Stimulated activated CD4-positive, alpha-beta T cell treated with anti-CD3 and anti-CD28 coated beads, Interleukin-15, amount 100 ng/mL, for 48 hours (primary cell): ENCODE data around the gene KIRREL3.
"Not testable (repeated sequence)": the region's sequence is repeated elsewhere in the genome, so short reads cannot be mapped to it uniquely, and the experiment has no call there.

ENCODE experiments used
- DNase-seq, 2 donors: peaks; one replicate each; pipeline ENCODE4 v3.0.0-alpha.2; 2020; ENCODE audit warnings: low read depth in 2 of 2

The KIRREL3 gene

DNA sequence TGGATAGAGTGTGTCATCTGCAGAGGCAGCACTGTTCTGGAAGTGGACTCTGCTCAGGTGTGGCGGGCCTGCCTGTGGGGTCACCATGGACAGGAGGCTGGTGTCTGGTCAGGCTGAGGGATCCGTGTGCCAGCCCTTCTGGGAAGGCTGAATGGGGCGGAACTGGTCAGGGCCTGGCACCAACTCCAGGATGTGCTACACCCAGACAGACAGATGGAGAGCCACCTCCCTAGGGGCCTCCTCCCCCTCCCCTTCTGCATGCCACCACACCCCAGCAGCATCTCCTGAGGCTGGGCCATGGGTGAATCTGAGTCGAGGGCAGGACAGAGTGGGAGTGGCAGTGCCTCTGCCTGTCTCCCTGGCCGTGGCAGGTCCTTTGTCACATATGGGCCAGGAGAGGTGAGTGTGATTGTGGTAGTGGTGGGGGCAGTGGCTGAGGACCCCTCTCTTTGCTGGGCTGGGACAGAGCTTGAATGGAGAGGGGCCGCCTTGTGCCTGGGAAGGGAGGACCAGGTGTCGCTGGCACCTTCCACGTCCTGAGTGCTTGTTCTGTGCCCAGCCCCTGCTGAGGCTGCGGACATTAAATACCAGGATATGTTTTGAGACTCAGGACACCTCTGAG lies 616.0 kb downstream of the KIRREL3 start:
- no peak for DNase-seq

DNA sequence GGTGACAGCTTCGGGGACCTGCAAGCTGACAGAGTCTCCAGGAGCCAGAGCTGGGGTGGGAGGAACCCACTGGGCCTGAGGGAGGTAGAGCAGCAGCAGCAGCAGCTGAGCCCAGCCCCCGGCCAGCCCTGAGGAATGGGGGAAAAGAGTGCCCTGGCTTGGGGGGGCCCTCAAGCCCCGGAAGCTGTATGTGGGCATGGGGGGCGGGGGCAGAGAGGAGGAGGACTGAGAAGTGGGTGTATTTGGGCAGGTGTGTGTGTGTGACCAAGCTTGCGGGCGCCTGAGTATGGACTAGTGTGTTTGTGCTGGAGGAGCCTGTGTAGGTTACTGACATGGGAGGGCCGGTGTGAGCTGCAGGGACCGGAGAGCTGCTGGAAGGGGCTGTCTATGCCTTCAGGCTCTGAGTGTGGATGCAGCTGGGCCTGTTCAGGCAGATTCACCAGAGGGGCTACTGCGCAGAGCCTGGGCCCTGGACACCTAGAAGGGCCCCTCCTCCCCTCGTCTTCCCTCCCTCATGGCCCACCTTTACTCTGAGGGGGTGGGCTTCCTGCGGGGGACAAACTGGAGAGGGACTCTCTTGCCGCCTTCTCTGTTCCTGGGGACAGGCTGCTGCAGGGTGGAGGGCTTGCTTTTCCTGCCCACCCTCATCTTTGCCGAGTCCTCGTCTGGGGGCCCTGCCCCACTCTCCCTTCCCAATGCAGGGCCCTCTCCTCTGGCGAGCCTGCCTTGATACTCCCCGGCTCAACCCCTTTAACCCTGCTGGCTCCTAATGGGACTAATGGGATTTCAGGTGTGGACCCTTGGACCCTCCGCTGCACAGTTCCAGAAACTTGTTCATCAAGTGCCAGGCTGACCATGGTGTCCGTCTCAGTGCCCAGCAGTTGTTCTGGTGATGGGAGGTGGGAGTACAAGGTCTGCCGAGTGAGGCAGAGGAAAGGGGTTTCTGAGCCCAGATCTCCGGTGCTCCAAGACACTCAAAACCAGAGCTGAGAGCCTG lies 616.9 kb downstream of the KIRREL3 start:
- no peak for DNase-seq

DNA sequence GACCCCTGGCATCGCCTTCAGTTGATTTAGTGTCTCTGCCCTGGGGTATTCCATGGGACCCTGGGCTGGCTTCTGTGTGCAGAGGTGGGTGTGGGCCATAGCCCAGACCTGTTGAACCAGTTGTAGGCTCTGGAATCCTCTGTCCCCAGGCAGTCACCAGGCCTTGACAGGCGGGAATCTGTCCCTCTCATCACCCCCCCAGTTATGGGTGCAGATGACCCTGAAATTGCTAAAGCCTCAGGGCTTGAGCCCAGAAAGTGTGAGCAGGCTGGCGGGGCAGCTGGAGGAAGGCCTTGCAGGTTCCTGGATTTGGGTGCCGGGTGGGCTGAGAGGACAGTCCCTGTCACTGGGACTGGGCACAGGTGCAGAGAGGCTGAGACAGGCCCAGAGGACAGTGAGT lies 617.9 kb downstream of the KIRREL3 start:
- DNase-seq: not testable (repeated sequence)

DNA sequence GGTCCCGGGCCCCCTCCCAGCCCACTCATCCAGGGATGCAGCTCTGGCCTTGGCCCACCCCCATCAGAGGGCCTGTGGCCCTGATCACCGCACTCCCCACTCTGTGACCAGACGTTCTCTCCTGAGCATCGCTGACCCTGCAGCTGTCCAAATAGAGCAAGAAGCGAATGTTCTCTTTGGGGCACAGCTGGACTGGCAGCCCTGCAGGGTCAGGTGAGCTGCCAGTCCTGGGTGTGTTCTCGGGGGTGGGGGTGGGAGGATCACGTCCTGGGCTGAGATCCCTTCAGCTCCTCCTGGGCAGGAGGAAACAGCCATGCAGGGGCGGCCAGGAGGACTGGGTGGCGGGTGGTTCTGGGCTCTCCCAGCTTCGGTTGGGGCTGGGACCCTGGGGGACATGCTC lies 618.6 kb downstream of the KIRREL3 start:
- not testable (repeated sequence) for DNase-seq

DNA sequence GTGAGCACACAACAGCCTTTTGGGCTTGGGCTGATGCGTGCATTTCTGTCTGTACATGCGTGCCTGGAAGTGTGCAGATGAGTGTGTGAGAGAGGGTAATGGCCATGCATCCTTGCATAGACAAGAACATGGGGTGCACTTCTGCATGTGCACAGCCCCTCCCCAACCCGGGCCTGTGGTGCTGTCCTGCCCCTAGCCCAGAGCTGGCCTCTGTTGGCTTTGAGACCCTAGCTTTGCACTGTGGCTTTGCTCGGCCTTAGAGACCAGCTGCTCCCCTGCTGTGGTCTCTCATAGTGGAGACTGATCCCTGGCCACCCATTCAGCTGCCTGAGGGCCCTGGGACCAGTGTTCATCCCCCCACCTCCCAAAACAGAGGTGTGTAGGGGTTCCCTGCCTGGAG lies 619.7 kb downstream of the KIRREL3 start:
- DNase-seq: no peak

DNA sequence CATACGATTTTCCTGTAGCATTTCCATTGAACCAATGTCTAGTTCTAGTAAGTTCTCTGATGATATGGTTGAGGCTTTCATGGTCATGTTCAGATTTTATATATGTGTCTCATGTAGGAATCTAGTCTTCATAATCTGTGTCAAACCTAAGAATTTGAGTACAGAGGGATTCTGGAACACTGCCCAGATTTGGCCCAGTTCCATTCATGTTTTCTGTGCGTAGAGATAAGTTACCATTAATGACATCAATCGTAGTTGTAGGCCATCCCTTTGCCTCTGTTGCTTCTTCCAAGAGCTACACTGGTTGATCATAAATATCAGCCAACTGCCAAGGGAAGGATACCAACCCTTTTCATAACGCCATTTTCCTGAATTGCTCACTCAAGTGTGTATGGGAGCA lies 621.8 kb downstream of the KIRREL3 start:
- DNase-seq: no peak

DNA sequence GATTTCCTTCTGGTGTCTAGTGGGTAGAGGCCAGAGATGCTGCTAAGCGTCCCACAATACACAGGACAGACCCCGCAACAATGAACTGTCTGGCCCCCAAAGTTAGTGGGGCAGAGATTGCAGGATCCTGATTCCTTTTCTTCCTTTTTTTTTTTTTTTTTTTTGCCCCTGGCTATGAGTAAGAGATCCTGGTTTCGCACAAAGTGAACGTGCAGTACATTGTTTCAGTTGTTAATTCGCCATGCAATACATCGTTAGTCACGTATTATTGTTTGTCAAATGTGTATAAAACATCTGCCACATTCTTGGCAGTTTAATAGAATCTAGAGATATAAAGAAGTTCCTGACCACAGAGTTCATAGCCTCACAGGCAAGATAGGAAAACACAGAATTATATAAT lies 624.8 kb downstream of the KIRREL3 start:
- DNase-seq: no peak

DNA sequence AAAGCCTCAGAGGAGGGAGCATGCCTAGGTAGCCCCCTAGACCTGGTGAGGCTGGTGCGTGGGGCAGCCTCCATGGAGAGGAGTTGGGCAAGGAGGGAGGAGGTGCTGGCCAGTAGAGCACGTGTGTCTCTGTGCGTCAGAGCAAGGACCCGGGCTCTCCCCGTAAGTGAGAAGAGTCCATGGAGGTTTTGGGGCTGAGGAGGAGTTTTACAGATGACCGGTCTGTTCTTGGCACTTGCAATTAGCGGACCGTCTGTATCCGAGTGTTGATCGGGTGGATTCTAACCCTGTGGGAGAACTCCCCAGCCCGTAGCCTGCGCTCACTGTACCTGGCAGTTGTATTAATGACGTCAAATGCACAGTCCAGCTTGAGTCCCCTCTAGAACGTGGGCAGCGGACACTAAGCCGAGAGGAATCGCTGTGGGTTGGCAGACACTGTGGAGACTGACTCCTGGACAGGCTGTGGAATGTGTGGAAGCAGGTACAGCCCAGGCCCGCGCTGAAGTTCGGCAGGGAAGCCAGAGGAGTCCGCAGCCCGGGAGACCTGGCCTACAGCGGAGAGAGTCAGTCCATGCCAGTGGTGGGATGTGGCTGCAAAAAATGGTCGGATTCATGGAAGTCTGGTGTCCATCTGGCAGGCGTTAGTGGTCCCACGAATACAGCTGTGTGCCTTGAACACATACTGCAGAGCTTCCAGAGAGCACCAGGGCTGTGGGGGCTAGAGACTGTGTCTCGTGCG lies 625.8 kb downstream of the KIRREL3 start:
- not testable (repeated sequence) for DNase-seq

DNA sequence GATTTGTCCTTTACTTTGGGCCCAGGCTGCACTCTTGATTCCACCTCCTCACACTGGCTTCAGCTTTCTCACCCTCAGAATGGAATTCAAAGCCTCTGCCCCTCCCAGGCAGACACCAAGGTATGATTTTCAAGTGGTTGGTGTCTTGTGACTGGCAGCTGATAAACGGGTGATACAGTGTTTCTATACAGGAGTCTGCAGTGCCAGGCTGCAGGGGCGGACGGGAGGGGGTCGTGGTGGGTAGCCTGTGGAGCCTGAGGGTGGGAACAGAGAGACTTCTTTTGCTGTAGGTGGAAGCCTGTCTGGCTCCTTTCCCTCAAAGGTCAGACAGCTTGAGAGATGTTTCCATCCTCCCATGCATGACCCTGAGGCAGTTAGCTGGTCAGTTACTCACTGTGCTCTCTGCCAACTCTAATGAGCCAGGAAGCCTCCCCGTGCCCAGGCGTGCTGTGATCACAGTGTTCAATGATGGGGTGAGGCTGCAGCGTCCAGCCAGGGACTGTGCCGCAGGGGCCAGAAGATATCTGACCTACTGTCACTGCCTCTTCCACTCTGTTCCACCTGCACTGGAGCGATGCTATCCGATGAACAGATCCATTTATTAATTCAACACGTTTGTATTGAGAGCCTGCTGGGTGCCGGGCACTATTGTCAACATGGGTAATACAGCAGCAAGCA lies 627.0 kb downstream of the KIRREL3 start:
- not testable (repeated sequence) for DNase-seq
